OCI-LY3 (cell line): ENCODE measurements around the gene DAND5.

Experiments used
- H2AFZ ChIP-seq: fragments of 200-600, 300-600 bp; shearing (Covaris generic); 2 replicates; pipeline ENCODE4 v1.6.0; 2014; ENCODE audit warnings: antibody characterized with exemption, low read depth, low read length
- H3K27ac ChIP-seq: fragments of 200-600, 300-600 bp; sonication (generic); 2 replicates; pipeline ENCODE4 v1.5.1; 2014; ENCODE audit warnings: mild to moderate bottlenecking, low read length, moderate library complexity, mixed read lengths
- H3K27me3 ChIP-seq: fragments of 200-600, 300-600 bp; sonication (generic); 2 replicates; pipeline ENCODE4 v1.6.1; 2014; ENCODE audit warnings: low read depth, low read length, mixed read lengths
- H3K36me3 ChIP-seq: fragments of 200-600, 300-600 bp; sonication (generic); replicated peaks from 2 replicates; pipeline ENCODE3; 2014; ENCODE audit warnings: low read depth, low read length, mixed read lengths
- H3K4me1 ChIP-seq: fragments of 300-600, 200-600 bp; sonication (generic); 2 replicates; pipeline ENCODE4 v1.6.1; 2014; ENCODE audit warnings: low read length, mixed read lengths
- H3K4me2 ChIP-seq: fragments of 200-600, 300-600 bp; sonication (generic); 2 replicates; pipeline ENCODE4 v1.6.1; 2014; ENCODE audit warnings: low read length, mixed read lengths
- H3K4me3 ChIP-seq: fragments of 300-600, 200-600 bp; sonication (generic); 2 replicates; pipeline ENCODE4 v1.5.1; 2014; ENCODE audit warnings: antibody characterized with exemption, mild to moderate bottlenecking, low read length, moderate library complexity
- H3K79me2 ChIP-seq: fragments of 300-600, 200-600 bp; shearing (Covaris generic); 2 replicates; pipeline ENCODE4 v1.6.1; 2014; ENCODE audit warnings: mild to moderate bottlenecking, low read length, mixed read lengths
- H3K9ac ChIP-seq: fragments of 300-600, 200-600 bp; shearing (Covaris generic); 2 replicates; pipeline ENCODE4 v1.6.0; 2014; ENCODE audit warnings: mild to moderate bottlenecking, low read length, moderate library complexity
- H3K9me3 ChIP-seq: fragments of 200-600, 300-600 bp; shearing (Covaris generic); 2 replicates; pipeline ENCODE4 v1.6.1; 2014; ENCODE audit warnings: low read length, mixed read lengths; ENCODE audit not compliant: insufficient read depth
- H4K20me1 ChIP-seq: fragments of 200-600, 300-600 bp; sonication (generic); 2 replicates; pipeline ENCODE4 v1.6.1; 2016; ENCODE audit warnings: low read length, mixed read lengths; ENCODE audit not compliant: insufficient read depth
- EZH2phosphoT487 ChIP-seq: fragments of 200-600 bp; shearing (Covaris generic); IDR thresholded peaks from 2 replicates; pipeline ENCODE4 v1.6.1; 2018; ENCODE audit warnings: antibody characterized with exemption, mixed run types, low read depth
- TF ChIP-seq, protein P1 (sequence below): fragments of 200-600, 300-600 bp; sonication (generic); IDR thresholded peaks from 2 replicates; pipeline ENCODE4 v1.5.1; 2014; ENCODE audit warnings: antibody characterized with exemption, low read length, low read depth

Gene DAND5

DNA sequence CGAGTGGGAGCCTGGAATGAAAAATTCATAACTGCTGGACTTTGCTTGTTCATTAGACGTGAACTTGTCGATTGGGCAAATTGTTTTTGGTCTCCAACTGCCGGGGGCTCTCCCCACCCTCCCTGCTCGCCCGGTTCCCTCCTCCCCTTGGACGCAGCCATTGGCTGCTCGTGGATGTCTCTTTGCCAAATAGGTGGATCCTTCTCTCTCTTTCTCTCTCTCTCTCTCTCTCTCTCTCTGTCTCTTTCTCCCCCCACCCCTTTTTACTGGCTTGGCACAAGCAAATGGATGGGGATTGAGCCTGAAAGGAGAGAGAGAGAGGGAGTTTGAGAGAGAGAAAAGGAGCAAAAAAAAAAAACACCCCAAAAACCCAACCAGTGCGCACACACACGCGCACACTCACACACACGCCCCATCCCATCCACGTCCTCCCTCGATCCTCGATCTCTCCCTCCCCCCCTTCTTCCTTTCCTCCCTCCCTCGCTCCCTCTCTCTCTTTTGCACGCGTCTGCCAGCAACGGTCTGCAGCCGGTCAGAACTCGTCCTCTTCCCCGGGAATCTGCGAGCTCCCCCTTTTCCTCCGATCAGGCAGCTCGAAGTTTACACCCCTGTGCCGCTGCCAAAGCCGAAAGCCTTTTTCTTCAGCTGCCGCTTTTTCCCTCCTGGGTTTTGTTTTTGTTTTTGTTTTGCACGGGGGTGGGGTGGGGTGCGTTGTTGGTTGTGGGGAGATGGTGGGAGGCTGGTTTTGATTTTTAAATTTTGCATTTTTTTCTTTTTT, 53.7 kb downstream of the DAND5 start:
- H3K9ac ChIP-seq: peak overlapping the region; percentile 77
- no peaks in the 10 kb centered on the region for H4K20me1 ChIP-seq
- H3K36me3 ChIP-seq: no peaks in the 10 kb centered on the region
- peaks cover 33% of the 10 kb centered on the region for H3K4me1 ChIP-seq
- peak overlapping the region; percentile 82 for H2AFZ ChIP-seq
- H3K27me3 ChIP-seq: no peaks in the 10 kb centered on the region
- no peaks in the 10 kb centered on the region for H3K9me3 ChIP-seq
- H3K79me2 ChIP-seq: no peaks in the 10 kb centered on the region
- H3K4me2 ChIP-seq: peak overlapping the region; percentile 94
- H3K4me3 ChIP-seq: peak overlapping the region; percentile 82
- no peak for TF ChIP-seq EZH2phosphoT487
- TF ChIP-seq, protein P1, sequence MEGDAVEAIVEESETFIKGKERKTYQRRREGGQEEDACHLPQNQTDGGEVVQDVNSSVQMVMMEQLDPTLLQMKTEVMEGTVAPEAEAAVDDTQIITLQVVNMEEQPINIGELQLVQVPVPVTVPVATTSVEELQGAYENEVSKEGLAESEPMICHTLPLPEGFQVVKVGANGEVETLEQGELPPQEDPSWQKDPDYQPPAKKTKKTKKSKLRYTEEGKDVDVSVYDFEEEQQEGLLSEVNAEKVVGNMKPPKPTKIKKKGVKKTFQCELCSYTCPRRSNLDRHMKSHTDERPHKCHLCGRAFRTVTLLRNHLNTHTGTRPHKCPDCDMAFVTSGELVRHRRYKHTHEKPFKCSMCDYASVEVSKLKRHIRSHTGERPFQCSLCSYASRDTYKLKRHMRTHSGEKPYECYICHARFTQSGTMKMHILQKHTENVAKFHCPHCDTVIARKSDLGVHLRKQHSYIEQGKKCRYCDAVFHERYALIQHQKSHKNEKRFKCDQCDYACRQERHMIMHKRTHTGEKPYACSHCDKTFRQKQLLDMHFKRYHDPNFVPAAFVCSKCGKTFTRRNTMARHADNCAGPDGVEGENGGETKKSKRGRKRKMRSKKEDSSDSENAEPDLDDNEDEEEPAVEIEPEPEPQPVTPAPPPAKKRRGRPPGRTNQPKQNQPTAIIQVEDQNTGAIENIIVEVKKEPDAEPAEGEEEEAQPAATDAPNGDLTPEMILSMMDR: no peak
- H3K27ac ChIP-seq: peak overlapping the region; percentile 47

DNA sequence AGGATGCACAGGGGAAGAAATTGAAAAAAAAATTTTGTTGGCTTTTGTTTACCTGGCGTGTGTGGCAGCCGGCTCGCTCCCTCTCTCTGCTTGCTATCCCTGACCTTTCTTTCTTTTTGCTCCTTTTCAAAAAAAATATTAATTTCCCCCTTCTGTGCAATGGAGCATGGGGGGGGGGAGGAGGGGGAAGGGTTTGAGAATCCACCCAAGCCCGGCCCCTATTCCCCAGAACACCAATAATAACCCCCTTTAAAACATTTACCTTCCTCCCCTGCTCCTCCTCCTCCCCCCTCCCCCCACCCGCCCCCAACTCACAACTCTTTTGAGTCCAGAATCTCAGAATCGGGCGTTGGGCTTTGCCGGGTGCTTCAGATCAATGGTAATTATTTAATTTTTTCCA, 54.3 kb downstream of the DAND5 start:
- TF ChIP-seq EZH2phosphoT487: no peak
- TF ChIP-seq, protein P1: no peak
- peaks cover 33% of the 10 kb centered on the region for H3K4me1 ChIP-seq
- peak overlapping the region; percentile 94 for H3K4me2 ChIP-seq
- H3K9ac ChIP-seq: peak overlapping the region; percentile 77
- H3K27me3 ChIP-seq: no peaks in the 10 kb centered on the region
- peak overlapping the region; percentile 82 for H3K4me3 ChIP-seq
- no peaks in the 10 kb centered on the region for H3K9me3 ChIP-seq
- no peaks in the 10 kb centered on the region for H4K20me1 ChIP-seq
- no peaks in the 10 kb centered on the region for H3K79me2 ChIP-seq
- H3K36me3 ChIP-seq: no peaks in the 10 kb centered on the region
- H2AFZ ChIP-seq: no peak overlapping the region
- peak overlapping the region; percentile 47 for H3K27ac ChIP-seq
